Measurements from ENCODE around the gene EIF2AK3.

EIF2AK3 gene

DNA sequence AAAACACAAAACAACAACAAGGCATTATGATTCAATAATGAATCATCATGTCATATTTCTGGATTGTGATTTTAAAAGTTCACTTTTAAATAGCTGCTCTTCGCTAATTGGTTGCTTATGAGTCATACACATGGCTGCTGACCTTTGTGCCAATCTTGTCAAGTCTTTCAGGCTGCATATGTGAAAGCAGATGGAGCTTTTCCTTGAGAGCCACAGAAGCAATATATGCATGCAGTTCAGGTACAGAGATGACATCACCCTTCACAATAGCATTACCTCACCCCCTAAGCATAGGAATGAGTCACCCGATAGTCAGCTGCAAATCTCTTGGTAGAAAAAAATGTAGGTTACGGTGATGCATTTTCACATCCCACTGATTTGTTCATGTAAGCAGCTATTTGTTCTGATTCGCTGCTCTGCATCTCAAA is 27.2 kb downstream of the EIF2AK3 start:
- H3K4me1 ChIP-seq (ENCODE audit: control insufficient read depth, insufficient read depth, low read length): peaks cover 11% of the 10 kb centered on the region
- POLR2A ChIA-PET: interaction anchor here (0.6 to 2.2 kb wide), 5 partner anchors 24 to 69 kb away, joined by 3 to 19 read pairs (median 3); partner anchors contain the start of gene EIF2AK3
- no peaks in the 10 kb centered on the region for H3K36me3 ChIP-seq (ENCODE audit: control insufficient read depth in 2 of 2, insufficient read depth in 1 of 2, low read length in 2 of 2)
- CTCF ChIA-PET: interaction anchor here (0.6 to 1.8 kb wide), 4 partner anchors 9 to 154 kb away, joined by 3 to 5 read pairs (median 4); no protein-coding TSS in a partner anchor
- no peak overlapping the region for H3K4me3 ChIP-seq (ENCODE audit: low read depth, low read length)
- no peak overlapping the region; the same call in 1 of the 2 replicates for H3K27ac ChIP-seq (ENCODE audit: extremely low read depth, low read depth, low read length)
- H3K9me3 ChIP-seq (ENCODE audit: control insufficient read depth, insufficient read depth, low read depth, low read length): no peaks in the 10 kb centered on the region
- TF ChIP-seq ZNF335 (tag by site-specific recombination; conservative IDR thresholded peaks at IDR 0.05): peak; percentile 36; the same call in 1 of the 2 replicates
- TF ChIP-seq, protein P1, sequence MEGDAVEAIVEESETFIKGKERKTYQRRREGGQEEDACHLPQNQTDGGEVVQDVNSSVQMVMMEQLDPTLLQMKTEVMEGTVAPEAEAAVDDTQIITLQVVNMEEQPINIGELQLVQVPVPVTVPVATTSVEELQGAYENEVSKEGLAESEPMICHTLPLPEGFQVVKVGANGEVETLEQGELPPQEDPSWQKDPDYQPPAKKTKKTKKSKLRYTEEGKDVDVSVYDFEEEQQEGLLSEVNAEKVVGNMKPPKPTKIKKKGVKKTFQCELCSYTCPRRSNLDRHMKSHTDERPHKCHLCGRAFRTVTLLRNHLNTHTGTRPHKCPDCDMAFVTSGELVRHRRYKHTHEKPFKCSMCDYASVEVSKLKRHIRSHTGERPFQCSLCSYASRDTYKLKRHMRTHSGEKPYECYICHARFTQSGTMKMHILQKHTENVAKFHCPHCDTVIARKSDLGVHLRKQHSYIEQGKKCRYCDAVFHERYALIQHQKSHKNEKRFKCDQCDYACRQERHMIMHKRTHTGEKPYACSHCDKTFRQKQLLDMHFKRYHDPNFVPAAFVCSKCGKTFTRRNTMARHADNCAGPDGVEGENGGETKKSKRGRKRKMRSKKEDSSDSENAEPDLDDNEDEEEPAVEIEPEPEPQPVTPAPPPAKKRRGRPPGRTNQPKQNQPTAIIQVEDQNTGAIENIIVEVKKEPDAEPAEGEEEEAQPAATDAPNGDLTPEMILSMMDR (tag by site-specific recombination; IDR thresholded peaks at IDR 0.05): no peak
- peak; percentile 70; the same call in 1 of the 2 replicates for TF ChIP-seq ZFP37 (tag by site-specific recombination; IDR thresholded peaks at IDR 0.05)
- TF ChIP-seq SETDB1 (IDR thresholded peaks at IDR 0.05; ENCODE audit: insufficient read length, low read length): peak; percentile 73
- TF ChIP-seq, protein P2, sequence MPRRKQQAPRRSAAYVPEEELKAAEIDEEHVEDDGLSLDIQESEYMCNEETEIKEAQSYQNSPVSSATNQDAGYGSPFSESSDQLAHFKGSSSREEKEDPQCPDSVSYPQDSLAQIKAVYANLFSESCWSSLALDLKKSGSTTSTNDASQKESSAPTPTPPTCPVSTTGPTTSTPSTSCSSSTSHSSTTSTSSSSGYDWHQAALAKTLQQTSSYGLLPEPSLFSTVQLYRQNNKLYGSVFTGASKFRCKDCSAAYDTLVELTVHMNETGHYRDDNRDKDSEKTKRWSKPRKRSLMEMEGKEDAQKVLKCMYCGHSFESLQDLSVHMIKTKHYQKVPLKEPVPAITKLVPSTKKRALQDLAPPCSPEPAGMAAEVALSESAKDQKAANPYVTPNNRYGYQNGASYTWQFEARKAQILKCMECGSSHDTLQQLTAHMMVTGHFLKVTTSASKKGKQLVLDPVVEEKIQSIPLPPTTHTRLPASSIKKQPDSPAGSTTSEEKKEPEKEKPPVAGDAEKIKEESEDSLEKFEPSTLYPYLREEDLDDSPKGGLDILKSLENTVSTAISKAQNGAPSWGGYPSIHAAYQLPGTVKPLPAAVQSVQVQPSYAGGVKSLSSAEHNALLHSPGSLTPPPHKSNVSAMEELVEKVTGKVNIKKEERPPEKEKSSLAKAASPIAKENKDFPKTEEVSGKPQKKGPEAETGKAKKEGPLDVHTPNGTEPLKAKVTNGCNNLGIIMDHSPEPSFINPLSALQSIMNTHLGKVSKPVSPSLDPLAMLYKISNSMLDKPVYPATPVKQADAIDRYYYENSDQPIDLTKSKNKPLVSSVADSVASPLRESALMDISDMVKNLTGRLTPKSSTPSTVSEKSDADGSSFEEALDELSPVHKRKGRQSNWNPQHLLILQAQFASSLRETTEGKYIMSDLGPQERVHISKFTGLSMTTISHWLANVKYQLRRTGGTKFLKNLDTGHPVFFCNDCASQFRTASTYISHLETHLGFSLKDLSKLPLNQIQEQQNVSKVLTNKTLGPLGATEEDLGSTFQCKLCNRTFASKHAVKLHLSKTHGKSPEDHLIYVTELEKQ (tag by site-specific recombination; IDR thresholded peaks at IDR 0.05; ENCODE audit: borderline replicate concordance): peak; percentile 88
- TF ChIP-seq ZNF184 (tag by site-specific recombination; IDR thresholded peaks at IDR 0.05): peak; percentile 59; the same call in 1 of the 2 replicates
- TF ChIP-seq ZXDB (tag by site-specific recombination; IDR thresholded peaks at IDR 0.05): peak; percentile 68; the same call in 1 of the 2 replicates
- no peak for TF ChIP-seq ZNF404 (tag by site-specific recombination; IDR thresholded peaks at IDR 0.05)
- no peak for TF ChIP-seq ZNF544 (tag by site-specific recombination; IDR thresholded peaks at IDR 0.05)
- TF ChIP-seq, protein P3, sequence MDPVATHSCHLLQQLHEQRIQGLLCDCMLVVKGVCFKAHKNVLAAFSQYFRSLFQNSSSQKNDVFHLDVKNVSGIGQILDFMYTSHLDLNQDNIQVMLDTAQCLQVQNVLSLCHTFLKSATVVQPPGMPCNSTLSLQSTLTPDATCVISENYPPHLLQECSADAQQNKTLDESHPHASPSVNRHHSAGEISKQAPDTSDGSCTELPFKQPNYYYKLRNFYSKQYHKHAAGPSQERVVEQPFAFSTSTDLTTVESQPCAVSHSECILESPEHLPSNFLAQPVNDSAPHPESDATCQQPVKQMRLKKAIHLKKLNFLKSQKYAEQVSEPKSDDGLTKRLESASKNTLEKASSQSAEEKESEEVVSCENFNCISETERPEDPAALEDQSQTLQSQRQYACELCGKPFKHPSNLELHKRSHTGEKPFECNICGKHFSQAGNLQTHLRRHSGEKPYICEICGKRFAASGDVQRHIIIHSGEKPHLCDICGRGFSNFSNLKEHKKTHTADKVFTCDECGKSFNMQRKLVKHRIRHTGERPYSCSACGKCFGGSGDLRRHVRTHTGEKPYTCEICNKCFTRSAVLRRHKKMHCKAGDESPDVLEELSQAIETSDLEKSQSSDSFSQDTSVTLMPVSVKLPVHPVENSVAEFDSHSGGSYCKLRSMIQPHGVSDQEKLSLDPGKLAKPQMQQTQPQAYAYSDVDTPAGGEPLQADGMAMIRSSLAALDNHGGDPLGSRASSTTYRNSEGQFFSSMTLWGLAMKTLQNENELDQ (tag by site-specific recombination; IDR thresholded peaks at IDR 0.05; ENCODE audit: low read depth): no peak
- TF ChIP-seq, protein P4, sequence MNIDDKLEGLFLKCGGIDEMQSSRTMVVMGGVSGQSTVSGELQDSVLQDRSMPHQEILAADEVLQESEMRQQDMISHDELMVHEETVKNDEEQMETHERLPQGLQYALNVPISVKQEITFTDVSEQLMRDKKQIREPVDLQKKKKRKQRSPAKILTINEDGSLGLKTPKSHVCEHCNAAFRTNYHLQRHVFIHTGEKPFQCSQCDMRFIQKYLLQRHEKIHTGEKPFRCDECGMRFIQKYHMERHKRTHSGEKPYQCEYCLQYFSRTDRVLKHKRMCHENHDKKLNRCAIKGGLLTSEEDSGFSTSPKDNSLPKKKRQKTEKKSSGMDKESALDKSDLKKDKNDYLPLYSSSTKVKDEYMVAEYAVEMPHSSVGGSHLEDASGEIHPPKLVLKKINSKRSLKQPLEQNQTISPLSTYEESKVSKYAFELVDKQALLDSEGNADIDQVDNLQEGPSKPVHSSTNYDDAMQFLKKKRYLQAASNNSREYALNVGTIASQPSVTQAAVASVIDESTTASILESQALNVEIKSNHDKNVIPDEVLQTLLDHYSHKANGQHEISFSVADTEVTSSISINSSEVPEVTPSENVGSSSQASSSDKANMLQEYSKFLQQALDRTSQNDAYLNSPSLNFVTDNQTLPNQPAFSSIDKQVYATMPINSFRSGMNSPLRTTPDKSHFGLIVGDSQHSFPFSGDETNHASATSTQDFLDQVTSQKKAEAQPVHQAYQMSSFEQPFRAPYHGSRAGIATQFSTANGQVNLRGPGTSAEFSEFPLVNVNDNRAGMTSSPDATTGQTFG (tag by site-specific recombination; IDR thresholded peaks at IDR 0.05; ENCODE audit: borderline replicate concordance): no peak
- TF ChIP-seq ZNF654 (tag by site-specific recombination; IDR thresholded peaks at IDR 0.05; ENCODE audit: low read depth): no peak
- TF ChIP-seq, protein P5, sequence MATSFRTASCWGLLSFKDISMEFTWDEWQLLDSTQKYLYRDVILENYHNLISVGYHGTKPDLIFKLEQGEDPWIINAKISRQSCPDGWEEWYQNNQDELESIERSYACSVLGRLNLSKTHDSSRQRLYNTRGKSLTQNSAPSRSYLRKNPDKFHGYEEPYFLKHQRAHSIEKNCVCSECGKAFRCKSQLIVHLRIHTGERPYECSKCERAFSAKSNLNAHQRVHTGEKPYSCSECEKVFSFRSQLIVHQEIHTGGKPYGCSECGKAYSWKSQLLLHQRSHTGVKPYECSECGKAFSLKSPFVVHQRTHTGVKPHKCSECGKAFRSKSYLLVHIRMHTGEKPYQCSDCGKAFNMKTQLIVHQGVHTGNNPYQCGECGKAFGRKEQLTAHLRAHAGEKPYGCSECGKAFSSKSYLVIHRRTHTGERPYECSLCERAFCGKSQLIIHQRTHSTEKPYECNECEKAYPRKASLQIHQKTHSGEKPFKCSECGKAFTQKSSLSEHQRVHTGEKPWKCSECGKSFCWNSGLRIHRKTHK (tag by site-specific recombination; IDR thresholded peaks at IDR 0.05): no peak
- 0 out of 2 replicates have a peak, but pooled peaks have one; percentile 49 for TF ChIP-seq IKZF3 (tag by site-specific recombination; IDR thresholded peaks at IDR 0.05)
- TF ChIP-seq, protein P6, sequence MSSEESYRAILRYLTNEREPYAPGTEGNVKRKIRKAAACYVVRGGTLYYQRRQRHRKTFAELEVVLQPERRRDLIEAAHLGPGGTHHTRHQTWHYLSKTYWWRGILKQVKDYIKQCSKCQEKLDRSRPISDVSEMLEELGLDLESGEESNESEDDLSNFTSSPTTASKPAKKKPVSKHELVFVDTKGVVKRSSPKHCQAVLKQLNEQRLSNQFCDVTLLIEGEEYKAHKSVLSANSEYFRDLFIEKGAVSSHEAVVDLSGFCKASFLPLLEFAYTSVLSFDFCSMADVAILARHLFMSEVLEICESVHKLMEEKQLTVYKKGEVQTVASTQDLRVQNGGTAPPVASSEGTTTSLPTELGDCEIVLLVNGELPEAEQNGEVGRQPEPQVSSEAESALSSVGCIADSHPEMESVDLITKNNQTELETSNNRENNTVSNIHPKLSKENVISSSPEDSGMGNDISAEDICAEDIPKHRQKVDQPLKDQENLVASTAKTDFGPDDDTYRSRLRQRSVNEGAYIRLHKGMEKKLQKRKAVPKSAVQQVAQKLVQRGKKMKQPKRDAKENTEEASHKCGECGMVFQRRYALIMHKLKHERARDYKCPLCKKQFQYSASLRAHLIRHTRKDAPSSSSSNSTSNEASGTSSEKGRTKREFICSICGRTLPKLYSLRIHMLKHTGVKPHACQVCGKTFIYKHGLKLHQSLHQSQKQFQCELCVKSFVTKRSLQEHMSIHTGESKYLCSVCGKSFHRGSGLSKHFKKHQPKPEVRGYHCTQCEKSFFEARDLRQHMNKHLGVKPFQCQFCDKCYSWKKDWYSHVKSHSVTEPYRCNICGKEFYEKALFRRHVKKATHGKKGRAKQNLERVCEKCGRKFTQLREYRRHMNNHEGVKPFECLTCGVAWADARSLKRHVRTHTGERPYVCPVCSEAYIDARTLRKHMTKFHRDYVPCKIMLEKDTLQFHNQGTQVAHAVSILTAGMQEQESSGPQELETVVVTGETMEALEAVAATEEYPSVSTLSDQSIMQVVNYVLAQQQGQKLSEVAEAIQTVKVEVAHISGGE (tag by site-specific recombination; conservative IDR thresholded peaks at IDR 0.05; ENCODE audit: low read depth): no peak
- no peak for TF ChIP-seq REPIN1 (tag by site-specific recombination; IDR thresholded peaks at IDR 0.05; ENCODE audit: low read depth)
- no peak for TF ChIP-seq ZNF530 (tag by site-specific recombination; IDR thresholded peaks at IDR 0.05; ENCODE audit: low read depth)
- TF ChIP-seq ZNF677 (tag by site-specific recombination; IDR thresholded peaks at IDR 0.05): no peak
- TF ChIP-seq ZNF10 (tag by site-specific recombination; IDR thresholded peaks at IDR 0.05): no peak; the same call in 1 of the 2 replicates
- no peak for TF ChIP-seq TCF7L2 (IDR thresholded peaks at IDR 0.05; ENCODE audit: borderline replicate concordance, low read depth, low read length)
- TF ChIP-seq ZNF501 (tag by site-specific recombination; IDR thresholded peaks at IDR 0.05): peak; percentile 74; the same call in 1 of the 2 replicates
- no peak for TF ChIP-seq ZNF548 (tag by site-specific recombination; IDR thresholded peaks at IDR 0.05)
